ENCODE data around the gene SMC5. TPM values are rescaled to one million over a fixed set of nuclear protein-coding genes. Genes with fewer than 3 reads are reported as not detected.

SMC5 gene
- total RNA-seq, 1 donor from 2014 or later, result 51.0 TPM

DNA sequence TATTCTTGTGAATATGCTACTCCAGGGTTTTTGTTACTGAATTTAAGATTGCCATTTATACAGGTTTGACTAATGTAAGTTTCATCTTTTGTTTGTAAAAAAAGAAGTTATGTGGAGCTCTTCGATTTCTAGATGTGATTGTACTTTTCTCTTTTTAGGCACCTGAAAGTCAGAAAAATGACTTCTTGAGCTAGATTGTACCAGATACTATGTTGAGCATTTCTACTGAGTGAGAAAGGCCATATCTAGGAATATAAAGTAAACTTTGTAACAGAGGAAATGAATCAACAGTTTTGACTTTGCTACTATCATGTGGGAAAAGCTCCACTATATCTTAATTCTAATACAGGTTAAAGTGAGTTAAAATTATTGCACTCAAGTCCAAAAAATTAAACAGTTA lies 25.1 kb downstream of the SMC5 start:
- Mint-ChIP-seq H3K9me3 (no peaks in the 10 kb centered on the region), H3K36me3 (ENCODE audit: low read depth) (peaks cover 74% of the 10 kb centered on the region), H3K4me1 (ENCODE audit: low read depth) (peaks cover 9% of the 10 kb centered on the region), H3K4me3 (ENCODE audit: low read depth) (no peak overlapping the region), H3K27ac (peak overlapping the region; percentile 35), H3K27me3 (ENCODE audit: low read depth) (no peaks in the 10 kb centered on the region)
- no peak for DNase-seq (ENCODE audit: low spot score)
- intact Hi-C loops (cut with micrococcal nuclease), result no loop called here

DNA sequence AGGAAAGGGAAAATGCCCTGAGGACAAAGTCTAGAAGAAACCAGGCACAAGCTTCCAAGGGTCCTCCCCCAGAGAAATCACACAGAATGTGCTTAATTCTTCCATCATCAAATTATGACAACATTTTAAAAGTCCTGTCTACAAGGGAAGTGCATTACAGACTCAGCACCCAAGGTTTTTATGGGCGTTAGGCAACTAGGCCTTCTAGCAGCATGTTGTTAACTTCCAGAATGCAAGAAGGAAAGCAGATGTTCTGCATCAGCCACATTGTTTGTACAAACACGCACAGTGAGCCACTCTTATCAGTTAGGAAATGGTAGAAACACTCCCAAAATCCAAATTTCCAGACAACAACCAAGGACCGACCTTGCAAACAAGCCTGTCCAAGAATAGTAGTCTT lies 26.5 kb downstream of the SMC5 start:
- Mint-ChIP-seq H3K27me3 (ENCODE audit: low read depth) (no peaks in the 10 kb centered on the region), H3K4me1 (ENCODE audit: low read depth) (peaks cover 9% of the 10 kb centered on the region), H3K27ac (no peak overlapping the region), H3K4me3 (ENCODE audit: low read depth) (no peak overlapping the region), H3K36me3 (ENCODE audit: low read depth) (peaks cover 83% of the 10 kb centered on the region), H3K9me3 (no peaks in the 10 kb centered on the region)
- DNase-seq (ENCODE audit: low spot score), result no peak
- intact Hi-C loops (cut with micrococcal nuclease), result no loop called here

GRCh38 chr9:70285981-70286598 lies 27.3 kb downstream of the SMC5 start:
- peaks cover 2% of the 10 kb centered on the region for H3K9me3 Mint-ChIP-seq

GRCh38 chr9:70290626-70291025 lies 31.8 kb downstream of the SMC5 start:
- intact Hi-C loops (cut with micrococcal nuclease), result no loop called here
- Mint-ChIP-seq H3K36me3 (ENCODE audit: low read depth) (peaks cover 89% of the 10 kb centered on the region), H3K9me3 (peaks cover 35% of the 10 kb centered on the region), H3K4me1 (ENCODE audit: low read depth) (peaks cover 9% of the 10 kb centered on the region), H3K4me3 (ENCODE audit: low read depth) (no peak overlapping the region), H3K27ac (no peak overlapping the region), H3K27me3 (ENCODE audit: low read depth) (no peaks in the 10 kb centered on the region)
- no peak for DNase-seq (ENCODE audit: low spot score)

More at GRCh38 chr9:70285981-70286598, 27.3 kb downstream of the SMC5 start:
- no peak for DNase-seq (ENCODE audit: low spot score)
- intact Hi-C loops (cut with micrococcal nuclease), result no loop called here
- Mint-ChIP-seq H3K4me3 (ENCODE audit: low read depth) (no peak overlapping the region), H3K27ac (no peak overlapping the region), H3K27me3 (ENCODE audit: low read depth) (no peaks in the 10 kb centered on the region), H3K36me3 (ENCODE audit: low read depth) (peaks cover 84% of the 10 kb centered on the region), H3K4me1 (ENCODE audit: low read depth) (peaks cover 9% of the 10 kb centered on the region)

- Mint-ChIP-seq H3K4me3 (ENCODE audit: low read depth) (no peak overlapping the region), H3K36me3 (ENCODE audit: low read depth) (peaks cover 86% of the 10 kb centered on the region), H3K4me1 (ENCODE audit: low read depth) (peaks cover 6% of the 10 kb centered on the region), H3K27me3 (ENCODE audit: low read depth) (no peaks in the 10 kb centered on the region), H3K9me3 (peaks cover 35% of the 10 kb centered on the region), H3K27ac (no peak overlapping the region)
- intact Hi-C loops (cut with micrococcal nuclease), result no loop called here
- no peak for DNase-seq (ENCODE audit: low spot score)
Observed at GRCh38 chr9:70291446-70291845, 32.7 kb downstream of the SMC5 start.

- Mint-ChIP-seq H3K36me3 (ENCODE audit: low read depth) (peaks cover 81% of the 10 kb centered on the region), H3K4me3 (ENCODE audit: low read depth) (no peak overlapping the region), H3K27me3 (ENCODE audit: low read depth) (no peaks in the 10 kb centered on the region), H3K27ac (no peak overlapping the region), H3K4me1 (ENCODE audit: low read depth) (peaks cover 6% of the 10 kb centered on the region), H3K9me3 (peaks cover 35% of the 10 kb centered on the region)
- intact Hi-C loops (cut with micrococcal nuclease), result no loop called here
- DNase-seq (ENCODE audit: low spot score), result no peak
Observed at GRCh38 chr9:70292253-70292652, 33.5 kb downstream of the SMC5 start.

- intact Hi-C loops (cut with micrococcal nuclease), result no loop called here
- H3K27ac Mint-ChIP-seq, result no peak overlapping the region
- H3K27me3 Mint-ChIP-seq (ENCODE audit: low read depth), result no peaks in the 10 kb centered on the region
- peaks cover 6% of the 10 kb centered on the region for H3K4me1 Mint-ChIP-seq (ENCODE audit: low read depth)
- peaks cover 35% of the 10 kb centered on the region for H3K9me3 Mint-ChIP-seq
- no peak for DNase-seq (ENCODE audit: low spot score)
- no peak overlapping the region for H3K4me3 Mint-ChIP-seq (ENCODE audit: low read depth)
- peaks cover 78% of the 10 kb centered on the region for H3K36me3 Mint-ChIP-seq (ENCODE audit: low read depth)
Observed at GRCh38 chr9:70293214-70293613, 34.4 kb downstream of the SMC5 start.

DNA sequence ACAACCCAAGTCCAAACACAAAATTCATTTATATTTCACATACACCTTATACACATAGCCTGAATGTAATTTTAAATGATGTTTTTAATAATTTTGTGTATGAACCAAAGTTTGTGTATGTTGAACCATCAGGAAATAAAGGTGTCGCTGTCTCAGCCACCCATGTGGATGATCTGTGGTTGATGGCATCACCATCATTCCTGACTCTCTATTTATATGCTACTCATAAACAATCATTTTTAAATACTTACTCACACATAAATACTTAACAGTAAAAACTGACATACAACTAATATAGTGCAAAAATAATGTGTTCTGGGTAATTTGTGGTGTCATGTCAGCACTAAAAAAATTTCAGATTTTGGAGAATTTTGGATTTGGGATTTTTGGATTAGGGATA lies 38.4 kb downstream of the SMC5 start:
- H3K36me3 Mint-ChIP-seq (ENCODE audit: low read depth), result peaks cover 75% of the 10 kb centered on the region

GRCh38 chr9:70298245-70298771 lies 39.5 kb downstream of the SMC5 start:
- no peak for DNase-seq (ENCODE audit: low spot score)
- Mint-ChIP-seq H3K9me3 (peaks cover 10% of the 10 kb centered on the region), H3K27me3 (ENCODE audit: low read depth) (no peaks in the 10 kb centered on the region), H3K27ac (no peak overlapping the region), H3K4me1 (ENCODE audit: low read depth) (peaks cover 12% of the 10 kb centered on the region), H3K4me3 (ENCODE audit: low read depth) (no peak overlapping the region), H3K36me3 (ENCODE audit: low read depth) (peaks cover 71% of the 10 kb centered on the region)
- intact Hi-C loops (cut with micrococcal nuclease), result loop anchor here (5.0 kb wide), 1 partner anchor 36 kb away; no protein-coding TSS in a partner anchor

More for the DNA sequence above, 38.4 kb downstream of the SMC5 start:
- no peaks in the 10 kb centered on the region for H3K27me3 Mint-ChIP-seq (ENCODE audit: low read depth)
- peaks cover 22% of the 10 kb centered on the region for H3K9me3 Mint-ChIP-seq
- H3K4me1 Mint-ChIP-seq (ENCODE audit: low read depth), result peaks cover 12% of the 10 kb centered on the region
- H3K27ac Mint-ChIP-seq, result no peak overlapping the region
- intact Hi-C loops (cut with micrococcal nuclease), result loop anchor here (5.0 kb wide), 1 partner anchor 35 kb away; no protein-coding TSS in a partner anchor
- DNase-seq (ENCODE audit: low spot score), result no peak
- no peak overlapping the region for H3K4me3 Mint-ChIP-seq (ENCODE audit: low read depth)

- Mint-ChIP-seq H3K4me1 (ENCODE audit: low read depth) (peaks cover 6% of the 10 kb centered on the region), H3K36me3 (ENCODE audit: low read depth) (peaks cover 70% of the 10 kb centered on the region), H3K9me3 (no peaks in the 10 kb centered on the region), H3K4me3 (ENCODE audit: low read depth) (no peak overlapping the region), H3K27ac (no peak overlapping the region), H3K27me3 (ENCODE audit: low read depth) (no peaks in the 10 kb centered on the region)
- DNase-seq (ENCODE audit: low spot score), result no peak
- intact Hi-C loops (cut with micrococcal nuclease), result no loop called here
Observed at GRCh38 chr9:70303268-70303667, 44.5 kb downstream of the SMC5 start.

- Mint-ChIP-seq H3K4me1 (ENCODE audit: low read depth) (peaks cover 4% of the 10 kb centered on the region), H3K27me3 (ENCODE audit: low read depth) (no peaks in the 10 kb centered on the region), H3K36me3 (ENCODE audit: low read depth) (peaks cover 70% of the 10 kb centered on the region), H3K27ac (no peak overlapping the region), H3K9me3 (no peaks in the 10 kb centered on the region), H3K4me3 (ENCODE audit: low read depth) (no peak overlapping the region)
- intact Hi-C loops (cut with micrococcal nuclease), result no loop called here
- DNase-seq (ENCODE audit: low spot score), result no peak
Observed at GRCh38 chr9:70304810-70305209, 46.0 kb downstream of the SMC5 start.

DNA sequence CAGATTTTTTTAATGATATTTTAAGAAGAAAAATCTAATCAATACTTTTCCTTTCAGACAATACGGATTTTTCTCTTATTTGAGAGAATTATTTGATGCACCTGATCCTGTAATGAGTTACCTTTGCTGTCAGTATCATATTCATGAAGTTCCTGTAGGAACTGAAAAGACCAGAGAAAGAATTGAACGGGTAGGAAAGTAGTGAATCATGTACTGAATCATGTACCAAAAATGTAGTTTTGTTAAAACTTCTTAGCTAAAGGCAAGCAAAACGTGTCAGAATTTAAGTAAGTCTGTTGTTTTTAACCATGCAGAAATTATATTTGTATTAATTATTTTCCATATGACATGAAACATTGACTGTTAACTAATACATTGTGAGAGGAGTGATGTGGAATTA lies 56.6 kb downstream of the SMC5 start:
- H3K4me1 Mint-ChIP-seq (ENCODE audit: low read depth), result peaks cover 6% of the 10 kb centered on the region
- no peak overlapping the region for H3K27ac Mint-ChIP-seq
- peaks cover 56% of the 10 kb centered on the region for H3K36me3 Mint-ChIP-seq (ENCODE audit: low read depth)
- no peaks in the 10 kb centered on the region for H3K9me3 Mint-ChIP-seq
- intact Hi-C loops (cut with micrococcal nuclease), result no loop called here
- DNase-seq (ENCODE audit: low spot score), result no peak
- no peak overlapping the region for H3K4me3 Mint-ChIP-seq (ENCODE audit: low read depth)
- no peaks in the 10 kb centered on the region for H3K27me3 Mint-ChIP-seq (ENCODE audit: low read depth)

- intact Hi-C loops (cut with micrococcal nuclease), result no loop called here
Observed at GRCh38 chr9:70318002-70318401, 59.2 kb downstream of the SMC5 start.

More at GRCh38 chr9:70318002-70318401, 59.2 kb downstream of the SMC5 start:
- H3K9me3 Mint-ChIP-seq, result no peaks in the 10 kb centered on the region
- no peak overlapping the region for H3K27ac Mint-ChIP-seq
- H3K4me1 Mint-ChIP-seq (ENCODE audit: low read depth), result peaks cover 9% of the 10 kb centered on the region
- no peak for DNase-seq (ENCODE audit: low spot score)
- H3K4me3 Mint-ChIP-seq (ENCODE audit: low read depth), result no peak overlapping the region
- no peaks in the 10 kb centered on the region for H3K27me3 Mint-ChIP-seq (ENCODE audit: low read depth)
- H3K36me3 Mint-ChIP-seq (ENCODE audit: low read depth), result peaks cover 55% of the 10 kb centered on the region
